Transverse colon (tissue), 4 donors: ENCODE results near the gene GHRHR.

Experiments
- CTCF ChIP-seq, 5 experiments: fragments of 200-600 bp in 3 of 5; fragments of 450-650 bp in 2 of 5; sonication (generic) in 3 of 5; IDR thresholded peaks; 1 replicate in 2 of 5; 2 replicates in 3 of 5; pipeline ENCODE4 v1.5.1; 2016 to 2017; ENCODE audit warnings: antibody characterized with exemption in 5 of 5, inconsistent platforms in 3 of 5, mild to moderate bottlenecking in 2 of 5, moderate library complexity in 1 of 5
- POLR2A ChIP-seq: fragments of 450-650 bp; IDR thresholded peaks from one replicate; pipeline ENCODE4 v1.6.1; 2016; ENCODE audit warnings: antibody characterized with exemption, mild to moderate bottlenecking, moderate library complexity
- POLR2AphosphoS5 ChIP-seq, 3 donors: sonication (generic); formaldehyde crosslinking; IDR thresholded peaks; one replicate each; pipeline ENCODE4 v1.6.1; 2016; ENCODE audit warnings: antibody characterized with exemption in 3 of 3

- TF ChIP-seq CTCF (IDR thresholded peaks at IDR 0.05): peak; percentile 65 to 86 (median 73)
- no peak for TF ChIP-seq POLR2AphosphoS5 (IDR thresholded peaks at IDR 0.05)
- TF ChIP-seq POLR2A: no peak
Observed at GRCh38 chr7:30974605-30975255, 11.0 kb downstream of the GHRHR start.
